ENCODE results near the gene DGKD.

GRCh38 chr2:233334915-233335314 is 19.4 kb upstream of the DGKD start:
- TF ChIP-seq CTCF (IDR thresholded peaks at IDR 0.05; ENCODE audit: insufficient read depth, low read depth, low read length) (no peak), EZH2 (IDR thresholded peaks at IDR 0.05; ENCODE audit: insufficient read depth, low read length) (no peak)
